Natural killer cell treated with Interleukin-12 subunit alpha and Interleukin-12 subunit beta and Interleukin-15 and Interleukin-18, amount 100 ng/mL, for 72 hours (primary cell): ENCODE data around the gene KLHL3. TPM values are rescaled to one million over a fixed set of nuclear protein-coding genes. Genes with fewer than 3 reads are reported as not detected.
"Not testable (repeated sequence)": the region's sequence is repeated elsewhere in the genome, so short reads cannot be mapped to it uniquely, and the experiment has no call there.

Source experiments
- ATAC-seq, 2 donors: fragments of 150-1000 bp; cut with Tn5 transposase in 1 of 2; sonication (Bioruptor Pico), chemical (Tn5 transposase) in 1 of 2; 2 replicates each; pipeline ENCODE4 v1.10.0; 2021
- DNase-seq: peaks from one replicate; pipeline ENCODE4 v3.0.0; 2022; ENCODE audit warnings: low spot score
- H3K27ac Mint-ChIP-seq, 2 donors: 1 replicate in 1 of 2; 2 replicates in 1 of 2; pipeline ENCODE4 v1.8.0; 2022; ENCODE audit warnings: mixed read lengths in 2 of 2, mild to moderate bottlenecking in 1 of 2, moderate library complexity in 1 of 2
- H3K27me3 Mint-ChIP-seq, 2 donors: 1 replicate in 1 of 2; 2 replicates in 1 of 2; pipeline ENCODE4 v1.8.0; 2022; ENCODE audit warnings: mixed read lengths in 2 of 2
- H3K36me3 Mint-ChIP-seq: one replicate; pipeline ENCODE4 v1.8.0; 2022; ENCODE audit warnings: mixed read lengths
- H3K4me1 Mint-ChIP-seq, 2 donors: 1 replicate in 1 of 2; 2 replicates in 1 of 2; pipeline ENCODE4 v1.8.0; 2022; ENCODE audit warnings: low read depth in 2 of 2, mixed read lengths in 2 of 2, mild to moderate bottlenecking in 1 of 2
- H3K4me3 Mint-ChIP-seq: one replicate; pipeline ENCODE4 v1.8.0; 2022; ENCODE audit warnings: mixed read lengths
- H3K9me3 Mint-ChIP-seq: 2 replicates; pipeline ENCODE4 v1.8.0; 2022; ENCODE audit warnings: mixed read lengths
- total RNA-seq, 2 donors: library from RNA; stranded (reverse); gene quantifications; one replicate each; pipeline ENCODE4 v1.2.3, GENCODE V29; 2022

The KLHL3 gene, protein sequence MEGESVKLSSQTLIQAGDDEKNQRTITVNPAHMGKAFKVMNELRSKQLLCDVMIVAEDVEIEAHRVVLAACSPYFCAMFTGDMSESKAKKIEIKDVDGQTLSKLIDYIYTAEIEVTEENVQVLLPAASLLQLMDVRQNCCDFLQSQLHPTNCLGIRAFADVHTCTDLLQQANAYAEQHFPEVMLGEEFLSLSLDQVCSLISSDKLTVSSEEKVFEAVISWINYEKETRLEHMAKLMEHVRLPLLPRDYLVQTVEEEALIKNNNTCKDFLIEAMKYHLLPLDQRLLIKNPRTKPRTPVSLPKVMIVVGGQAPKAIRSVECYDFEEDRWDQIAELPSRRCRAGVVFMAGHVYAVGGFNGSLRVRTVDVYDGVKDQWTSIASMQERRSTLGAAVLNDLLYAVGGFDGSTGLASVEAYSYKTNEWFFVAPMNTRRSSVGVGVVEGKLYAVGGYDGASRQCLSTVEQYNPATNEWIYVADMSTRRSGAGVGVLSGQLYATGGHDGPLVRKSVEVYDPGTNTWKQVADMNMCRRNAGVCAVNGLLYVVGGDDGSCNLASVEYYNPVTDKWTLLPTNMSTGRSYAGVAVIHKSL
- total RNA-seq, result 1 to 10 TPM; 1.4 to 3.0 TPM

- Mint-ChIP-seq H3K4me1 (peaks cover 3 to 7% of the 10 kb centered on the region in 2 donors), H3K4me3 (no peak within 1 kb of the TSS)
These were observed at the start of gene KLHL3 for GRCh38 chr5:137735555-137736284. Gene KLHL3 (minus strand): TSS chr5:137736089. CDS start chr5:137735646, 443 bp downstream.

GRCh38 chr5:137782984-137783536 is 47.2 kb upstream of the KLHL3 start:
- no peak for DNase-seq
- no peaks in the 10 kb centered on the region for H3K36me3 Mint-ChIP-seq
- H3K27ac Mint-ChIP-seq, result no peak overlapping the region
- H3K4me1 Mint-ChIP-seq, result no peaks in the 10 kb centered on the region
- peaks cover 7 to 22% of the 10 kb centered on the region in 2 donors for H3K27me3 Mint-ChIP-seq
- no peaks in the 10 kb centered on the region for H3K9me3 Mint-ChIP-seq
- no peak overlapping the region for H3K4me3 Mint-ChIP-seq
- no peak for ATAC-seq

More at GRCh38 chr5:137735555-137736284, at the start of gene KLHL3:
- H3K36me3 Mint-ChIP-seq, result no peaks in the 10 kb centered on the region
- H3K9me3 Mint-ChIP-seq, result peaks cover 2% of the 10 kb centered on the region
- ATAC-seq (peak; percentile 39 to 71), DNase-seq (no peak)
- H3K27me3 Mint-ChIP-seq, result peaks cover 0 to 3% of the 10 kb centered on the region in 2 donors
- H3K27ac Mint-ChIP-seq, result no peak within 1 kb of the TSS

GRCh38 chr5:137782055-137782454 is 46.2 kb upstream of the KLHL3 start:
- Mint-ChIP-seq H3K9me3 (no peaks in the 10 kb centered on the region), H3K27me3 (peaks cover 7 to 22% of the 10 kb centered on the region in 2 donors), H3K27ac (no peak overlapping the region), H3K36me3 (no peaks in the 10 kb centered on the region), H3K4me3 (no peak overlapping the region), H3K4me1 (no peaks in the 10 kb centered on the region)
- DNase-seq, result no peak
- no peak for ATAC-seq

DNA sequence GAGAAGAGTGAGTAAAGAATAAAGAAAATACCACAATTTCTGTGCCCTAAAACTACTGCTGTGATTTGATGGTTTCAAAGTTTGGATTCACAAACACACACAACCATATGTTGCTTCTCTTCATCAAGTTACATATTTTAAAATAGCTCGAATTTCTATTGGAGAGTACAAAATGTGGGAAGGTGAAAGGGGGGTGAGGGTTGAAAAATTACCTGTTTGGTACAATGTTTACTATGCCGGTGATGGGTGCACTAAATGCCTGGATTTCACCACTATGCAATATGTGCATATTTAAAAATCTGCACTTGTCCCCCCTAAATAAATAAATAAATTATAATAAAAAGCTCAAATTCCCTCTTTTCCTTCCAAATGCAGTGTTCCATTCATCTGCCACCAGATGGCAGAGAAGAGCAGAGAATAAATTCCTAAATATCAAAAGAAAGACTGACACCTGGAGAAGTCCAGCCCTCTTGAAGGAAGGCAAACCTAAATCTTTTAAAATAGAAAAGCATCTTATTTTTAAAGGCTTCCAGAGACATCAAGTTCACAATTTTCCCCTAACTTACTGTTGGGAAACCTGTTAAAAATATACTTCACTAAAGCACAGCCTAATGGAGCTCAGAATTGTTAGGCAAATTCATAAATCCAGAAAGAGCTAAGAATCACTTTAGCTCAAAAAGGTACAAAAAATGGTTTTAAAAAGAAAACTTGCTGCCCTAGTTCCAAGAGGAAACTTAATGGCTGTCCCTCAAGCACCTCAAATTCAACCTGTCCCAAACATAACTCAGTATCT is 43.1 kb upstream of the KLHL3 start:
- Mint-ChIP-seq H3K36me3 (no peaks in the 10 kb centered on the region), H3K9me3 (no peaks in the 10 kb centered on the region), H3K27ac (no peak overlapping the region), H3K4me3 (no peak overlapping the region), H3K27me3 (peaks cover 2 to 7% of the 10 kb centered on the region in 2 donors), H3K4me1 (no peaks in the 10 kb centered on the region)
- no peak for ATAC-seq
- no peak for DNase-seq

- H3K27ac Mint-ChIP-seq, H3K9me3 Mint-ChIP-seq, H3K4me1 Mint-ChIP-seq, ATAC-seq, H3K4me3 Mint-ChIP-seq, DNase-seq: not testable (repeated sequence)
- peaks cover 13% of the 10 kb centered on the region for H3K36me3 Mint-ChIP-seq
- peaks cover 0 to 10% of the 10 kb centered on the region in 2 donors for H3K27me3 Mint-ChIP-seq
These were observed 32.0 kb upstream of the KLHL3 start for GRCh38 chr5:137767937-137768336.

DNA sequence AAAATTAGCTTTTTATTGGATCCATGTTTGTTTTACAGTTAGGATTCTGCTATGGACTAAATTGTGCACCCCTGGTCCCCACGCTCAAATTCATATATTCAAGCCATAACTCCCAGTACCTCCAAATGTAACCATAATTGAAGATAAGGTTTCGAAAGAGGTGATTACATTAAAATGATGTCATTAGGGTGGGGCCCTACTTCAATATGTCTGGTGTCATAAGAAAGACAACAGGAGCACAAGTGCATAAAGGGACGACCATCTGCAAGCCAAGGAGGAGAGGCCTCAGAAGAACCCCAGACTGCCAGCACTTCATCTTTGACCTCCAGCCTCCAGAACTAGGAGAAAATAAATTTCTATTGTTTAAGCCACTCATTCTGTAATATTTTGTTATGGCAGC is 25.7 kb upstream of the KLHL3 start:
- Mint-ChIP-seq H3K4me1 (no peaks in the 10 kb centered on the region), H3K4me3 (no peak overlapping the region), H3K9me3 (no peaks in the 10 kb centered on the region), H3K36me3 (peaks cover 7% of the 10 kb centered on the region), H3K27ac (no peak overlapping the region), H3K27me3 (peaks cover 0 to 10% of the 10 kb centered on the region in 2 donors)
- no peak for ATAC-seq
- DNase-seq, result no peak

DNA sequence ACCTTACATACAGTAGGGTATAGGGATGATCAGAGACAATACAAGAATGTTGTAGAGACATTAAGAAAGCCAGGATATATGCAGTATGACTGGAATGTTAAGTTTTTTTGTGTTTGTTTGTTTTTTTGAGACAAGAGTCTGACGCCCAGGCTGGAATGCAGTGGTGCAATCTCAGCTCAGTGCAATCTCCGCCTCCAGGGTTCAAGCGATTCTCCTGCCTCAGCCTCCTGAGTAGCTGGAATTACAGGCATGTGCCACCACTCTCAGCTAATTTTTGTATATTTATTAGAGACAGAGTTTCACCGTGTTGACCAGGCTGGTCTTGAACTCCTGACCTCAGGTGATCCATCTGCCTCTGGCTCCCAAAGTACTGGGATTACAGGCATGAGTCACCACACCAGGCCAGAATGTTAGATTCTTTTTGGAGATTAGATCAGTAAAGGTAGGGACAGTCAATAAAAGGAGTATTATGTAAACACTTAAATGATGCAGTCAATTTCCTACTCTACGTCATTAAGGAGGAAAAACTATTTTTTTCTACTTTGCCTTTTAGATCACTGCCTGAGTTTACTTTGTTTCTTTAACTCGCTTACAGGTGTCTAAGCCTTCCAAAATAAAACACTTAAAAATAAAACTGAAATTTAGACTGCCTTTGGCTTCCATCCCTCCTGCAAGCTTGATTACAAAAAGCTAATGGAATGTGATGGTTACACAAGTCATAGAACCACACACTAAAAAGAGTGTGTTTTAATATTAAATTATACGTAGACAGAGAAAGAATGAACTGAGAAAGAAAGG is 25.0 kb upstream of the KLHL3 start:
- Mint-ChIP-seq H3K27ac (no peak overlapping the region), H3K4me1 (no peaks in the 10 kb centered on the region)
- no peak for DNase-seq

GRCh38 chr5:137760294-137760693 is 24.4 kb upstream of the KLHL3 start:
- no peak overlapping the region for H3K4me3 Mint-ChIP-seq
- peaks cover 2% of the 10 kb centered on the region for H3K36me3 Mint-ChIP-seq
- no peaks in the 10 kb centered on the region for H3K9me3 Mint-ChIP-seq
- ATAC-seq, result no peak
- no peak for DNase-seq
- peaks cover 0 to 3% of the 10 kb centered on the region in 2 donors for H3K27me3 Mint-ChIP-seq
- H3K27ac Mint-ChIP-seq, result no peak overlapping the region
- H3K4me1 Mint-ChIP-seq, result no peaks in the 10 kb centered on the region

More for the DNA sequence above, 25.0 kb upstream of the KLHL3 start:
- Mint-ChIP-seq H3K9me3 (no peaks in the 10 kb centered on the region), H3K36me3 (peaks cover 7% of the 10 kb centered on the region), H3K4me3 (no peak overlapping the region), H3K27me3 (peaks cover 0 to 9% of the 10 kb centered on the region in 2 donors)
- no peak for ATAC-seq

GRCh38 chr5:137758715-137759306 is 22.9 kb upstream of the KLHL3 start:
- H3K27ac Mint-ChIP-seq, result no peak overlapping the region
- no peak for ATAC-seq
- no peak for DNase-seq
- no peaks in the 10 kb centered on the region for H3K36me3 Mint-ChIP-seq
- H3K27me3 Mint-ChIP-seq, result no peaks in the 10 kb centered on the region
- H3K4me1 Mint-ChIP-seq, result peaks cover 0 to 4% of the 10 kb centered on the region in 2 donors
- no peaks in the 10 kb centered on the region for H3K9me3 Mint-ChIP-seq
- H3K4me3 Mint-ChIP-seq, result no peak overlapping the region

DNA sequence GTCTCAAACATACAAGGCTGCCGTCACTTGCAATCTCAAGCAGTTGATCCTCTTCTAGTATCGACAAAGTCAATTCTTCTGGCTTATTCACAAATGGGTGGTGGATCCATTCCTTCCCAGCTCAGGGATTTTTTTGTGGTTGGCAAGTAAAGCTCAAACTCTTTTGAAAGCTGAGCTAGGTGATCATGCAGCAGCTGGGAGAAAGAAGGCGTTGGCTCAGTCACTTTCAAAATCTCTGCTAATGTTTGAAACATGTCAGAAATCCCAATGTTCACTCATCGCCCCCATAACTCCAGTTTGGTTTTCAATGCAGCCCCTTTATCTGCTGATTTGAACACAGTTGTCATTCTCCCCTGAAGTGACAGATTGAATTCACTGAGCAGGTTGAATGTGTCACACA is 22.2 kb upstream of the KLHL3 start:
- Mint-ChIP-seq H3K4me3 (no peak overlapping the region), H3K27ac (no peak overlapping the region), H3K27me3 (no peaks in the 10 kb centered on the region), H3K9me3 (no peaks in the 10 kb centered on the region), H3K4me1 (peaks cover 0 to 4% of the 10 kb centered on the region in 2 donors), H3K36me3 (no peaks in the 10 kb centered on the region)
- ATAC-seq (no peak), DNase-seq (no peak)

DNA sequence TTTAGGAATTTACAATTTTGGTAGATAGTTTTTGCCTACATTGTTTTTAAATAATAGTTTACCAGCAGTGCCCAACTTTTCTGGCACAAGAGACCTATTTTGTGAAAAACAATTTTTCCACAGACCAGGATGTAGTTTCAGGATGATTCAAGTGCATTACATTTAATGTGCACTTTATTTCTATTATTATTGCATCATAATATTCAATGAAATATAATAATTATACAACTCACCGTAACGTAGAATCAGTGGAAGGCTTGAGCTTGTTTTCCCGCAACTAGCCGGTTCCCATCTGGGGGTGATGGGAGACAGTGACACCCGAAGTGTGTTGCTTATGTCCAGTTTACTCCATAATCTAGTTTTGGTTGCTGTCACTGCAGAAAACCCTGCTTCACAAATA is 21.7 kb upstream of the KLHL3 start:
- H3K4me1 Mint-ChIP-seq, result peaks cover 0 to 4% of the 10 kb centered on the region in 2 donors
- no peak for ATAC-seq
- no peak overlapping the region for H3K27ac Mint-ChIP-seq
- no peaks in the 10 kb centered on the region for H3K27me3 Mint-ChIP-seq
- DNase-seq, result no peak
- H3K36me3 Mint-ChIP-seq, result peaks cover 4% of the 10 kb centered on the region
- no peak overlapping the region for H3K4me3 Mint-ChIP-seq
- no peaks in the 10 kb centered on the region for H3K9me3 Mint-ChIP-seq
